HG03442 (cell line): Measurements from ENCODE around the gene LDHAL6B.
"Not testable (repeated sequence)": the region's sequence is repeated elsewhere in the genome, so short reads cannot be mapped to it uniquely, and the experiment has no call there.

Experiments
- ATAC-seq: cut with Tn5 transposase; IDR thresholded peaks from one replicate; pipeline ENCODE4 v1.9.1; 2021; ENCODE audit warnings: mild to moderate bottlenecking, moderate library complexity; ENCODE audit not compliant: unreplicated experiment

The LDHAL6B gene

DNA sequence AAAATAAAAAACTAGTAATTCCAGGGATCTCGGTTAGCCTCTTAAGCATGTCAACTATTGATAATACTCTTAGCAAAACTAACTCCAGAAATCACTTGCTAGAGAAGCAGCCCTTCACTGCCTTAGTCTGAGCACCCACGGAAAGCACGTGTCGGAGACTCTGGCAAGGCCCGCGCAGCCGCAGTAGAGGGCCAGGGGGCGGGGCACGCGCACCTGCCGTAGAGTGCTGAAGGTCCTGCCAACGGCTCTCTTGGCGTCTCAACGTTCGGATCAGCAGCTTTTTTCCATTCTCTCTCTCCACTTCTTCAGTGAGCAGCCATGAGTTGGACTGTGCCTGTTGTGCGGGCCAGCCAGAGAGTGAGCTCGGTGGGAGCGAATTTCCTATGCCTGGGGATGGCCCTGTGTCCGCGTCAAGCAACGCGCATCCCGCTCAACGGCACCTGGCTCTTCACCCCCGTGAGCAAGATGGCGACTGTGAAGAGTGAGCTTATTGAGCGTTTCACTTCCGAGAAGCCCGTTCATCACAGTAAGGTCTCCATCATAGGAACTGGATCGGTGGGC is at the start of gene LDHAL6B:
Gene LDHAL6B, plus strand, starts transcription at position 221 of the 561 bp plus-strand sequence. Its CDS starts 98 bp downstream, at position 319.
- ATAC-seq = no peak

DNA sequence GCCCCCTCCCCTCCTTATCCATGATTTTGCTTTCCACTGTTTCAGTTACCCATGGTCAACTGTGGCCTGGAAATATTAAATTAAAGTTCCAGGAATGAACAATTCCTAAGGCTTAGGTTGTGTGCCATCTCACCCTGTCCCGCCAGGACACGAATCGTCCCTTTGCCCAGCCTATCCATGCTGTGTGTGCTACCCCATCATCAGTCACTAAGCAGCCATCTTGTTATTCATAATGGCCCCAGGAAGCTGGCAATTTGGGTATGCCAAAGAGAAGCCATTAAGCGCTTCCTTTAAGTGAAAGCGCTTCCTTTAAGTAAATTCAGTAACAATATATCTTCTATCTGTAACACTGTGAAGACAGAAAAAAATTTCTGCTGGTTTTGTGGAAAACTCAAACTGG is 49.2 kb upstream of the LDHAL6B start:
- ATAC-seq = no peak

DNA sequence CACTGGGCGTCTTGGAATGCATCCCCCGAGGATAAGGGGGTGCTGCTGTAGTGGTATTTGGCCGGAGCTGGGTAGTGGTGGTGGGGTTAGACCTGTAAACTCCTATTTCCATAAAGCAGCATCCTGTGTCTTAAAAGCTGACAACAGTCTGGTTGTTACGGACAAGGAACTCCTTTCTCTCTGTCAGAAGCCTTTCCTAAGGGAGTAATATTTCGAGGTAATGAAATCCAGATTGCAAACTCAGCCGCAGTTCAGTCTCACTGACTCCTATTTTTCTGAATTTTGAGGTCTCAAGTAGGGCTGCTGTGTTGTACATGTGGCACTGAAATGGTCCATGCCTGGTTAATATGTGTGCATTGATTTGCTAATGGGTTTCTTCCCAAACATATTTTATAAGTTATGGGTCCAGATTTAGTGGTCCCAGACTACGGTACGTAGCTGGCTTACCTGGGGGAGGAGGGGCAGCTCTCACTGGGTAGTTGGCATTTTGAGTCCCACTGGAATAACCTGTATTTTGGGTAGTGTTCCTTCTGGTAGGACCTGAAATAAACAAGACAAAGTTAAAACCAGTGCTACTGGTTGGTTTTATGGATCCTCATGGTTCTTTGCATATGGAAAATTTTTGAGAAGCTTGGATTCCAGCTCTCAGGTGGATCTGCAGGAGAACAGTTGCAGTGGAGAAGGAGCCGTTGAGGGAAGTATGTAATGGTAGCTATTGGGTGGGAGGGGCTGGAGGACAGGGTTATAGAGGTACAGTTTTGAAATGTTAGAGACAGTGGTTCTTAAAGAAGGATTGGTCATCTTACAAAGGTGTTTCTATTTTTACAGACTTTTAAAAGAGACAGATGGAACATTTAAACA is 48.6 kb upstream of the LDHAL6B start:
- no peak for ATAC-seq

DNA sequence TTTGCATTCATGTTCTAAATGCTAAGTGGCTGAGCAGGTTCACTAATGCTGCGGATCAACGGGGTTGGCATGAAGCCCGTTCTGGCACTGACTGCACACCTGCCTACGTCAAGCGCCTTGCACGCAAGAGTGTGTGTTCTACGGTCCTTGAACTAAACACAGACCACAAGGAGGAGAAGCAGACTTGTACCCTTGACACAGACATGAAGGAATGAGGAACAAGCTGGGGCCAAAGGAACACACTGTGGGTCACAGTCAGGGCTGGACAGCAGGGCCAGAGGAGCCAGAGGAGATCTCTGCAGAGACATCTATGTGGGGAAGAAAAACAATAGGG is 48.0 kb upstream of the LDHAL6B start:
- no peak for ATAC-seq

DNA sequence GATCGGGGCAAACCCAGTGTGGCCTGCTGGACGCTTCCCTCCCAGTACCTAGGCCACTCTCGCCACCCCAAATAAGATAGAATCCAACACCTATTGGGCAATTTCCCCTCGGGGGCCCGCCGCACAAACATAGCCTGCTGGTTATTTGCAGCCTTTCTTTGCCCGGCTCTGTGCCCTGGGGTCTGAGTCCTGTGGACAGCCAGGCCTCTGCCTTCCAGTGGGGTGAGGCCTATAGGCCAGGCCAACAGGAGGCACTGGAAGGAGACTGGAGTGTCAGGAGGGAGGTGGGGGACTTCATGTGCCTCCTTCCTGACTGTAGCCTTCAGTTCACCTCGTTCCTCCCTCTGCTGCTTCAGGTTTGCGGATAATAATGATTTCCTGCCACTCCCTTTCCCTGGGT is 47.4 kb upstream of the LDHAL6B start:
- no peak for ATAC-seq

DNA sequence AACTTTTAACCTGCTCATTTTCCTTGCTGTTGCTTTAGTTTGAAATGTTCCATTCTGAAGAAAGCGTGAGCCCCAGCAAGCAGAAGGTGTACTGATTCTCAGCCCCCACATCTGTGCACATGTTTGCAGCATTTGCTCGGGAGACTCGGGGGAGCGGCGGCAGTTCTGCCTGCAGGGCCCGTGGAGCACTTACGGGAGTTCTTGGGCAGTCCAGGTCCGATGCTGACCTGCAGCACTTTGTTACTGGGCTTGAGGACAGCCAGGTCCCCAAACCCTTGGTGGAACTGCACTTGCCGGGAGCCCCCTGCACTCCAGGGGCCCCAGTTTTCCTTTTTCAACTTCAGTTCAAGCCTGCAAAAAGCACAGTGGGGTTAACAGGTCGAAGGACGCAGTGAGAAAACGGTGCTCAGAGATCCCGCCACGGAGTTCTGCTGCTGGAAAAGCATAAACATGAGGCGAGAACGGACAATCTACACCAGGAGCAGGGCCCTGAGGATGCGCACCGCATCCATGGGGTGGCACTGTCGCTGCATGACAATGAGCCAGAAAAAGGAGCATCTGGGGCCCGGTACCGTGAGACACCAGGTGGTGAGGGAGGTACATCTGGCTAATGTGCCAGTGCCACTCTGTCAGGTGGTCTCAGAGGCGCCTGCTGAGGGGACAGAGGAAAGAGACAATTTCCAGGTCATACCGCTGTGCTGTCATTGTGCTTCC is 45.6 kb upstream of the LDHAL6B start:
- ATAC-seq = no peak

DNA sequence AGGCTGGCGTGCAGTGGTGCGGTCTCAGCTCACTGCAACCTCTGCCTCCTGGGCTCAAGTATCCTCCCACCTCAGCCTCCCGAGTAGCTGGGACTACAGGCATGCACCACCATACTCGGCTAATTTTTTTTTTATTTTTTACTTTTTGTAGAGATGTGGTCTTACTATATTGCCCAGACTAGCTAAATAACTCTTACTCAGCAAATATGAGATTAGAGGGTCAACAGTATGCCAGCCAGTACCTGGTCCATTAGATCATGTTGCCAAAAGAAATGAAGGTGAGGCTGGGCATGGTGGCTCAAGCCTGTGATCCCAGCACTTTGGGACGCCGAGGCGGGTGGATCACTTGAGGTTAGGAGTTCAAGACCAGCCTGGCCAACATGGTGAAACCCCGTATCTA is 44.6 kb upstream of the LDHAL6B start:
- ATAC-seq = not testable (repeated sequence)

DNA sequence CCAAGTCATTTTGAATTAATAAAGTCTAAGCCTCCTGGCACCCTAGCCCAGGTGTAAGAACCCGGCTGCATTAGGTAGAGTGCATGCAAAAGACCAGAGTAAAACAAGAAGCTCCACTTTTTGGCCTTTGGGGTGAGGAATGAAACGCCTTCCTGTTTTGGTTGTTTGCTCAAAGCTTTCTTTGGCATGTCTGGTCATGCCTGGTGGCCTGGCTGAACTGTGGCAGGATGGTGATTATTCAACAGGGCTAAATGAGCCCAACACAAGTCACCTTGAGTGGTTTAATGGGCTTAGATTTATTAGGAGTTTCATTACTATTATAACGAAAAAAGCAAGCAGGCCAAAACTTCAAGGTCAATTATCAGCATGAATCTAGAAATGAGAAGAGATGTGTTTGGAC is 40.9 kb upstream of the LDHAL6B start:
- ATAC-seq = no peak

DNA sequence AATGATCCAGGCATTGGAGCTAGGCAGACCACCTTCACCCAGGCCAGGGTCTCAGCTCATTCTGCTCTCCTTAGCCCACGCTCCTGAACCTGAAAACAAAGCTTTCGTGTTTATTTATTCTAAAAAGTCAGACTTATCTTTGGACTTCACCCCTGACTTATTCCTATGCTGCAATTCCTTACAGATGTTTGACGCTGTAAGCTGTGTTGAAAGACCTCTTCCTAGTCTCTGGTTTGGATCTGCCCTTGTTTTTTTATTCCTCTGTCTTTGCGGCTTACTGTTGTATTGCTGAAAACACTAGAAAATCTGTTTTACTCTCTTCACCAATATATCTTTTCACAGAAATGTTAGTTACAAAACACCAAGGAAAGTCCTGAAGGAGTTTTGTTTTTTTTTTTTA is 40.5 kb upstream of the LDHAL6B start:
- no peak for ATAC-seq

DNA sequence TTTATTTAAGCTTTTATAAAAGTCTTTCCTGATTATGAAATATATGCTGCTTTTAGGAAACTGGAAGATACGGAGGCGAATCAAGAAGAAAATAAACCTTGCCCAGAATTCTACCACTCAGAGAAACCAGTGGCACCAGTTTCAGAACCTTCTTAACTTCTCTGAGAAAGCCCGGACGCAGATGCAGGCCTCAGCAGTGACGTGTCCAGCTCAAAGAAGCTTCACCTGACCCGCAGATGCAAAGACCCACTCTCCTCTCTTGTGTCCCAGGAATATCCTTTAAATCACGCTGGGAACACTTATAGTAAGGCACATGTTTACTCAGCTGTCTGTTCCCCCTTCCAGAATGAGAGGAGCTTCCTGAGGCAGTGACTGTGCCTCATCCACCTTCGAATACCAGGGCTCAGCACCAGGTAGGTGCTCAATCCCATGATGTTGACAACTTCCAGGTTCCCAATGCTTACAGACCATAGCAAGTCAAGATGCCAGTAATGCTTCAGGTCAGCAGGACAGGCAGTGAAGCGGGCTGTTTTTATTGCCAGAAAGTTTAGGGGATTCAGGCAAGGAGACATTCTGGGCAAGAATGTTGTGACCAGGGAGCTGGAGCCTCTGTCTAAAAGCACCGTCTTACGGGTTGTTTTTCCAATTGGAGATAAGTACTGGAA is 39.9 kb upstream of the LDHAL6B start:
- no peak for ATAC-seq

DNA sequence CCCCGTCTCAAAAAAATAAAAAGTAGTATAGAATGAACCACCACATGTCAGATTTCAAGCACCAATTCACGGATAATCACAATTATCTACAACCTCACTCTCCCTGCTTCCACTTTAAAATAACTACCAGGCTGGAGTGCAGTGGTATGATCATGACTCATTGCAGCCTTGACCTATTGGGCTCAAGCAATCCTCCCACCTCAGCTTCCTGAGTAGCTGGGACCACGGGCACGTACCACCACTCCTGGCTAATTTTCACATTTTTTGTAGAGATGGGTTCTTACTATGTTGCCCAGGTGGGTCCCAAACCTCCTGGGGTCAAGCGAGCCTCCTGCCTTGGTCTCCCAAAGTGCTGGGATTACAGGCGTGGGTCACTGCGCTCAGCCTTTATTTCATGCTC is 38.1 kb upstream of the LDHAL6B start:
- no peak for ATAC-seq

DNA sequence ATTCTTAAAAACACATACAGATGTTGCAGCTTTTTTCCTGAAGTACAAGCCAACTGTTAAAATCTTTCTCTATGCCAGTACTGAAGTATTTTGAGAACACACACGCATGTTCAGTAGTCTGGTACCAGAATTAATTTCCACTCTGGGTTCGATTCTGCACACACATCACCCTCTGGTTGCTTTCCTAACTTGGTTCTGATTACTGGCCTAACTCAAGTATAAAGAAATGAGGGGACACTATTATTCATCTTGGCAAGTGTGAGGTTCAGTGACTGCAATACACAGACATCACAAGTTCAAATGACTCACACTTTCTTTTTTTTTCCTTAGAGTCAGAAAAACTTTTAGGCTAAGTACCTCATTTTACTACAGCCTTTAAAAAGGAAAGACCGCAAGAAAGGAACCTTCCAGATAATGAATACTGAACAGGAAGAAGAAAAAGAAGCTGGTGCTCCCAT is 37.4 kb upstream of the LDHAL6B start:
- no peak for ATAC-seq

DNA sequence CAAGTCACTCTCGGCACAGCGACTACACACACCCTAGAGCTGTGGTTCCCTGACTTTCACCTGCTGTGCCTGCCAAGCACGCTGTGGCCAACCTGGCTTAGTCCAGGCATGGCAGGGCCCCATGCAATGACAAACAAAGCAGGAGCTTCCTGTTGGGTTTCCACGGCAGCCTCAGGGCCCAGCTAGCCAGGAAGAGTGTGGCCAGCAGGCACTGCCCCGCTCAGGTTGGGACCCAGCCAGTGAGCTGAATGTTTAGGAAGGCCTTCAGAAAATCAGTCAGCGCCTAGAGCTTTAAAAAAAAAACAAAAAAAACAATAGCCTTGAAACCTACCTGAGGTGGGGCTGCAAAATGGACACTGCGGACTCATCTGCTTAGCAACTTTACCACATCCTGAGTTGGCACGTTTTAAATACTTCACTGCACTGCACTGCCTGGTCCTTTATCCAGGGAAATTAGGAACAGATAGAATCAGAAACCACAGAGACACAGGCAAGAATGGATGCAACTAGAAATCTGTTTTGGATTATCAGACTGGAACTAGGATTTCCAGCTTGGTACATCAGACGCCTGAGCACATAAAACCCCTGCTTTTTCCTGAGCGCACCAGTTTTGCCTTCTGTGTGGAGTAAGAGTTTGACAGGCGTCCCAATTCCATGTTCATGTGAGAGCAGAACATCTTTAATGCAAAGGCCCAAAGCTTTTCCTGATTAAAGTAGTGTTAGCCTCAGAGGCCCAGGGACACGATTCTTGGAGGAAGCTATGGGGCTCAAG is 36.2 kb upstream of the LDHAL6B start:
- no peak for ATAC-seq

DNA sequence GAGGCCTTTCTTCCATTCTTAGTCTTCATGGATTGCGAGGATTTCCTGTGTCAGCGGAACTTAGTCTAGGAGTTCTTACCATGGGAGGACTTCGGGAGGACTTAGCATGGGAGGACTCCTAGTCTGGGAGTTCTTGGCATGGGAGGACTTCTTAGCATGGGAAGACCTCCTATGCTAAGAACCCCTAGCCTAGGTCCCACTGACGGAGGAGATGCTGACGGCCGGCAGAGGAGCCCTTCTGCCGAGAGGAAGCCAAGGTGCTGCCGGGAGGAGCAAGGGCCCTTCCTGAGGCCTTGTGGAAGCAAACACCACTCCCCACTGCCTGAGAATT is 35.6 kb upstream of the LDHAL6B start:
- ATAC-seq = no peak

DNA sequence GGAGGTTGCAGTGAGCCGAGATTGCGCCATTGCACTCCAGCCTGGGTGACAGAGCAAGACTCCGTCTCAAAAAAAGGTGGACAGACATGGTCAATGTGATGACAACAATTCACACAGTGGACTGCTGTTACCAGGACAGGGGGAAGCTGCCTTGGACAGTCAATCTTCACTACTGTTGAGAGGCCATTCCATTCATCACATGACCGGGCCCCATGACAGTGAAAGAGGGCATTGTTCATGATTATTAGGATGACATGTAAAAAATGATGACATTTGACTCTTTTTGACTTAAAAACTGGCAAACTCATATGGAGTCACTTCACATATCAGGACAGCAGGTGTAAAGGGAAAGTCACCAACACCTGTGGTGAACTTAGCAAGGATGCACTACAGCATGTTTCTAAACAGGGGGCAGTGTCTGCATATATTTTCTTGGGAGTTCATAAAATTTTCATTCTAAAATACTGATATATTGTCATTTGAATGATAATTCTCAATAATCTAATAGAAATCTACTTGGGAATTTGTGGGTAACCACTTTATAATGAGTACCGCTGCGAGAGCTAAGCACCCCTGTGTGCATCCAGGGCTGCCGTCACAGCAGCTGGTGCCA is 34.2 kb upstream of the LDHAL6B start:
- ATAC-seq = no peak

DNA sequence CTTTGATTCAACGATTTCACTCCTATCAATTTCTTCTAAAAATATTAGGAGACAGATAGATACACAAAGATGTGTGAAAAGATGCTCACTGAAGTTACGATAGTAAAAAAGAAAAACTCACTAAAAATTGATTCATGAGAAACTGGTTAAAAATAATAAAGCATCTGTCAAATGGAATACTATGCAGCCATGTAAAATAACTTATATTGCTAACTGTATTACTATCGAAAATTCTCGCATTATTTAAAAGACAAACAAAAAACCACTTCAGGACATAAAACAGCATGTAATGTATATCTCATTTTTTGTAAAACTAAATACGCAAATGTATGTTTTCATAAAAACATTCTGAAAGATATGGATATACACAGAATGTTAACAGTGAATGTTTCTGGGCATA is 33.4 kb upstream of the LDHAL6B start:
- no peak for ATAC-seq

DNA sequence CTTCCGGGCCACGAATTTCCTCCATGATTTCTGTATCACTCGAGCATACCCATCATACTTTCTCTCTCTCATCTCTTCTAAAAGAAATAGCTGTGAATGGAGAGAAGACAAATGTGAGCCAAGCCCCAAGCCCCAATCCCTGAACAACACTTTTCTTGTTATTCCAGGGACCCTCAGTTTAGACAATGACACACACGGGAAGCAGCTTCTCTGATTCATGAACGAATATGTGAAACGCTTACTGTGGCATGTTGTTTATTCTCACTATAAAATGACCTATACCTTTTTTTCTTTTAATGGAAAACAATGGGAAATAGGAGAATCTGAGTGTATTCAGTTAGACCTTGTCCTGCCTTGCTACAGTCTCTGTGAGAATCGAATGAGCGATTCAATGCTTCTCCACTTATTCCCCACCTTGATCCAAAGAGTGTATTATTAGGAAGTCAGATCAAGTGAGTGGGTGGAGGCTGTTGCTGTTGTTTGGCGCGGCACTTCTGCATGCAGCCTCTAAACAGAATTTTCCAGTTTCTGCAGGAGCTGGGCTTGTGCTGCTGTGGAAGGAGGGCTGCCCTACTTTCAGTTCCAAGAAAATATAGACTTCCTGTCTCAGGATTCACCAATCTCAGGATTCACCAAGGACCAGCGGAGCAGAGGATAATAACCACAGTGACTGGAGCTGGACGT is 32.4 kb upstream of the LDHAL6B start:
- no peak for ATAC-seq

DNA sequence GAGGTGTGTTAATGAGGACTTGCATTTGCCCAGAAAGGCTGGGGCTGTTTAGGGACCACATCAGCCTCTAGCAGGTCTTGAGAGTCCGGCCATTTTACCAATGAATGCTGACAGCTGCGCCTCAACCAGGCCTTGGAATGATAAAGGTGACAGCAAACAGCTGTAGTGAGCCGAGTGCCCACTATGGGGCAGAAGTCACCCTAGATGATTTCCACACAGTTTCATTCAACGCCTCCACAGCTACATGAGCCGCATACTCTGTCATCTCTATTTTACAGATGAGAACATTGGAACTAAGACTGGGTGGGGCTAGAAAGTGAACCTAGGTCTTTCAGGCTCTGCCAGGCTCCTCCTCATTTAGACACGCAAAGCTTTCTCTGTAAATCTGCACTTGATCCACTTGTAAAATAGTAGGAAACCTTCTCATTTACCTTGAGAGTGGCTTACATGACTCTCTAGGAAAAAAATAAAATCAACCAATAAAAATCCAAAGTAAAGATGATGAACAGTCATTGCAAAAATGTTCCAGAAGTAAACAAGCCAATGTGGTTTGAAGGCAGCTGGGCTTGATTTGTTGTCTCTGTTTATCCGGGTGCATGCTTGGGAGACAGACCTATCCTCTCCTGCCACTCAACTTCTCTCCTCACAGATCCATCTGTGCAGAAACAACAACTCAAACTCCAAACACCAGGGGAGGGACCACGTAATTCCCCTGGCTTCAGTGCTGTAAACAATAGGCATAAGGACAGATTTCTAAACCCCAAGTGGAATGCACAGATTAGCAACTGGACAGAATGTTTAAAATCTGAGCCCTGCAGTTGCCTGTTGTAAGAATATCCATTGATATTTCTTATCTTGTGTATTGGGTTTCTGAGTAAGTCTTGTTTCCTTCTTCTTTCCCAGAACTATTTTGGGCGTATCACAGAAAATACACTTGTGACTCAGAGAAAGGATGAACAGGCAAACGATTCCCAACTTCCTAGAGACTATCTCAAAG is 31.5 kb upstream of the LDHAL6B start:
- no peak for ATAC-seq
